Hair follicular keratinocyte (primary cell): ENCODE results near the gene PER3. TPM values are rescaled to one million over a fixed set of nuclear protein-coding genes. Genes with fewer than 3 reads are reported as not detected.

ENCODE experiments used
- total RNA-seq: library from RNA; depleted of rRNA; stranded (reverse); fragments of >200 nt; gene quantifications from 2 replicates; pipeline ENCODE4 v1.2.3, GENCODE V29; 2015

The PER3 gene
- 4.4 and 5.8 TPM in 2 replicates for total RNA-seq

GRCh38 chr1:7783826-7784491, at the start of gene PER3:
Gene PER3, plus strand, starts transcription at chr1:7784291. Its CDS starts 587 bp downstream, at chr1:7784878.

DNA sequence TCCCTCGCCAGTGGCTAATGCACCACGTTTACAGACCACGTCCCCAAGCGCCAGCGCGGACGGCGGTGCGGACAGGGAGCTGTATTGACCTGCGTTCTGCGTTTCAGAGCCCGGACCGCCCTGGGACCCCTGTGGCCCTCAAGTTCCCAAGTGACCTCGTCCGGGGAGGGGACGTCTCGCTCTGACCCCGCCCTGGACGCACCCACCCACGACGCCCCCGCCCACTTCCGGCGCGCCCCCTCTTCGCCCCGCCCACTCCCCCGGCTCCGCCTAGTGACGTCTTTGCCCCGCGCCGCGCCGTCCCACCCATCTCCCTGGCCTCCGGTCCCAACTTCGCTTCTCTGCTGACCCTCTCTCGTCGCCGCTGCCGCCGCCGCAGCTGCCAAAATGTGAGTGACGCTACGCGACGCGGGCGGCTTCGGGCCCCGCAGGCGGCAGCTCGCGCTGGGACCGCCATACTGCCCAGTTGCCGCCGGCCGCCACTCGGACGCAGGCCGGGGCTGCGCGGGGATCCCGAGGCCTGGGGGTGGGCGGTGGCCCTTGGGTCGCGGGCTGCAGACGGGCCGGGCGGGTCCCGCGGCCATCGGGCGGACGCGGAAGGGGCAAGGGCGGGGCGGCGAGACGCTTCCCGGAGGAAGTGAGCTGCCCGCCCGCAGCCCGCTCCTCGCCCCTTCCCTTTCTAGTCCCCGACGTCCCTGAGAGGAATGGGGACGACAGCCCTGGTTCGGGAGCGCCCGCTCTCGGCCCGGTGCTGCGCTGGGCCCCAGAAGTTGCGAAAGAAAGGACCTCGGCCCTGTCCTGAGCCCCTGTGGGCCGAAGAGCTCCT, 12.9 kb upstream of the PER3 start, which contains the start of gene VAMP3:
Gene VAMP3 (plus strand): TSS at position 300 of the 826 bp plus-strand sequence. CDS start 88 bp downstream, at position 388.

DNA sequence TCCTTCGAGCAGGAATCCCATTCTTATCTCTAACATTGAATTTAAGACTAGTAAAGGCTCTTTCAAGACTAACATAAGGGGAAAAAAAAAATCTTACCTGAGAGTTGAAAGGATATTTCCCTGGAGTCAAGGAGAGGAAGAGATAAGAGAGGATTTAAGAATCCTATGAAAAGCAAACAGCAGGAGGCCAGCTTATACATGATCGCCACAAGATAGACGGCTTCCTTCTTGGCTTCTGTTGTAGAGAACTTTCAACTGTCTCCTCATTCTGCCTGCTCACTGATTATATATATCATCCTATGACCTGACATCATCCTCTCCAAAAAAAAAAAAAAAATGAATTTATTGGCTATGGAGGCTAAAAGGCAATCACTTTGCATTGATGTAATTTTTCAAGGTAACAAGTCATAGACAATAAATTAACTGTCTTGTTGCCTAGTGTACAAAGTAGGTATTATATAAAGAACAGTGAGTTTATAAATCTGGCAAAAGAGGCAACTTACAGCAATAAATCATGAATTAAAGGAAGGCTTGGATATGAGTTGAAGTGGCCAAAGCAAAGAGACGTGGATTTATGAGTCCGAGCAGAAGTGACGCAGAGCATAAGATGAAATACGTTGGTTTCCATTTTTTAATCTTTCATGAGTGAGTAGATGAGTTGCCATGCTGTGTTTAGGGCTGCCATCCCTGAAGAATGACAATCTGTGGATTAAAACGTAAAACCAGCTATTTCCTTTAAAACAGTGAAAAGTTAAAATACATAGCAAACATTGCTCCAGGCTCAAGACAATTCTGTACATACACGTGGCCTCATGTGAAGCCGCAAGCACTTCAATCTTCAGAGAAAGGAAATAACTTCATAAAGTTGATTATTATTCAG, 69.0 kb downstream of the PER3 start, which contains the start of gene UTS2:
Gene UTS2 (minus strand): TSS at position 262 of the 880 bp plus-strand sequence. CDS start 62 bp downstream, at position 200.

Other genes starting within 250 kb of the PER3 start
- 99.3 and 121 TPM in 2 replicates for gene VAMP3, start 13.0 kb upstream of the PER3 start, total RNA-seq
- gene UTS2, start 68.8 kb downstream of the PER3 start, total RNA-seq, result not detected in 2 replicates
- gene TNFRSF9, start 156.5 kb downstream of the PER3 start, total RNA-seq, result 0.16 TPM in 1 of 2 replicates, not detected in the other
- 287 and 365 TPM in 2 replicates for gene PARK7, start 177.4 kb downstream of the PER3 start, total RNA-seq
- gene ERRFI1, start 242.0 kb downstream of the PER3 start, total RNA-seq, result 53.1 and 148 TPM in 2 replicates